Smooth muscle cell of bladder (primary cell): ENCODE results near the gene ANLN. TPM values are rescaled to one million over a fixed set of nuclear protein-coding genes. Genes with fewer than 3 reads are reported as not detected.

Source experiments
- total RNA-seq: library from RNA; depleted of rRNA; stranded (reverse); fragments of >200 nt; gene quantifications from 2 replicates; pipeline ENCODE4 v1.2.3, GENCODE V29; 2014

ANLN gene
- 7.4 and 8.1 TPM in 2 replicates for total RNA-seq

GRCh38 chr7:36389371-36390198 is at the start of gene ANLN:
Gene ANLN (plus strand): TSS chr7:36389862. CDS start chr7:36390027, 165 bp downstream.

Other genes with a start within 250 kb of the ANLN start
- gene EEPD1, start 236.6 kb upstream of the ANLN start, total RNA-seq = 4.7 and 6.8 TPM in 2 replicates